H1 (cell line): ENCODE data around the gene NFKBIE. TPM values are rescaled to one million over a fixed set of nuclear protein-coding genes. Genes with fewer than 3 reads are reported as not detected.

ENCODE experiments used
- CTCF ChIA-PET: fragments of 300-600 bp; sonication (Branson Sonifier 250); formaldehyde crosslinking; loops from one replicate; lab custom pipeline; 2021; ENCODE audit not compliant: partially characterized antibody; lab: Charles Lee
- POLR2A ChIA-PET: fragments of 300-600 bp; sonication (Branson Sonifier 250); formaldehyde crosslinking; loops from one replicate; lab custom pipeline; 2021; ENCODE audit warnings: inconsistent platforms; ENCODE audit not compliant: partially characterized antibody; lab: Charles Lee
- DNase-seq, 2 experiments: peaks; one replicate each; pipeline versions ENCODE4 v3.0.0 to v3.0.0-alpha.2; 2010 to 2022; ENCODE audit warnings: low spot score in 2 of 2, low read depth in 1 of 2, mixed read lengths in 1 of 2
- FAIRE-seq: peaks from 2 replicates; lab custom pipeline; 2011; peaks lifted over from hg19 to GRCh38; lab: Jason Lieb, UNC
- H2AFZ ChIP-seq: 2 replicates; pipeline ENCODE4 v1.8.1; 2012; ENCODE audit warnings: low read length, inconsistent platforms
- H2AK5ac ChIP-seq: 2 replicates; pipeline ENCODE4 v1.6.1; 2013; ENCODE audit warnings: low read depth, low read length
- H2BK120ac ChIP-seq: replicated peaks from 2 replicates; pipeline ENCODE3; 2013; ENCODE audit warnings: low read depth, low read length, inconsistent platforms
- H2BK12ac ChIP-seq: 2 replicates; pipeline ENCODE4 v1.6.1; 2013; ENCODE audit warnings: low read depth, low read length
- H2BK15ac ChIP-seq: 2 replicates; pipeline ENCODE4 v1.6.1; 2013; ENCODE audit warnings: low read length
- H2BK20ac ChIP-seq: 2 replicates; pipeline ENCODE4 v1.6.1; 2013; ENCODE audit warnings: low read length
- H2BK5ac ChIP-seq: 2 replicates; pipeline ENCODE4 v1.6.1; 2013; ENCODE audit warnings: low read depth, low read length
- H3K14ac ChIP-seq: 2 replicates; pipeline ENCODE4 v1.6.1; 2013; ENCODE audit warnings: inconsistent platforms; ENCODE audit not compliant: insufficient read length
- H3K18ac ChIP-seq: 2 replicates; pipeline ENCODE4 v1.6.1; 2013; ENCODE audit warnings: low read length; ENCODE audit errors: extremely low read depth
- H3K23ac ChIP-seq: 2 replicates; pipeline ENCODE4 v1.6.1; 2013; ENCODE audit warnings: inconsistent platforms; ENCODE audit not compliant: insufficient read length
- H3K23me2 ChIP-seq: 2 replicates; pipeline ENCODE4 v1.6.1; 2013; ENCODE audit warnings: low read depth, low read length
- H3K27ac ChIP-seq: 2 replicates; pipeline ENCODE4 v1.6.1; 2011; ENCODE audit warnings: low read depth, low read length, inconsistent platforms
- H3K27me3 ChIP-seq, 4 experiments: replicated peaks in 1 of 4; 1 replicate in 1 of 4; 2 replicates in 3 of 4; pipeline versions ENCODE4 v1.6.1 to v1.8.1; 2011 to 2013; ENCODE audit warnings: low read length in 3 of 4, mild to moderate bottlenecking in 3 of 4, inconsistent platforms in 2 of 4, mixed read lengths in 2 of 4, moderate library complexity in 1 of 4; ENCODE audit not compliant: control insufficient read depth in 3 of 4, insufficient read depth in 3 of 4; ENCODE audit errors: extremely low read depth in 1 of 4
- H3K36me3 ChIP-seq, 4 experiments: 2 replicates each; pipeline versions ENCODE4 v1.6.1 to v1.8.1; 2011 to 2013; ENCODE audit warnings: mild to moderate bottlenecking in 4 of 4, low read length in 3 of 4, moderate library complexity in 2 of 4, control low read depth in 1 of 4, inconsistent platforms in 1 of 4; ENCODE audit not compliant: insufficient read depth in 4 of 4, control insufficient read depth in 2 of 4
- H3K4ac ChIP-seq: replicated peaks from 2 replicates; pipeline ENCODE3; 2013; ENCODE audit warnings: low read length, low read depth, mixed read lengths, inconsistent platforms; ENCODE audit not compliant: insufficient read length
- H3K4me1 ChIP-seq, 4 experiments: replicated peaks in 1 of 4; 1 replicate in 1 of 4; 2 replicates in 3 of 4; pipeline versions ENCODE4 v1.6.1 to v1.8.1; 2011 to 2013; ENCODE audit warnings: low read length in 3 of 4, inconsistent platforms in 2 of 4, mixed read lengths in 1 of 4; ENCODE audit not compliant: insufficient read depth in 4 of 4, control insufficient read depth in 3 of 4
- H3K4me2 ChIP-seq, 2 experiments: 2 replicates each; pipeline versions ENCODE4 v1.6.1 to v1.8.1; 2011 to 2013; ENCODE audit warnings: low read depth in 2 of 2, low read length in 2 of 2, control low read depth in 1 of 2, inconsistent platforms in 1 of 2, mild to moderate bottlenecking in 1 of 2; ENCODE audit not compliant: insufficient read depth in 1 of 2
- H3K4me3 ChIP-seq, 4 experiments: fragments of 200-600, 300-600 bp in 1 of 4; sonication (generic), shearing (Covaris generic), sonication (Bioruptor Twin) in 1 of 4; 2 replicates each; pipeline versions ENCODE4 v1.5.1 to v1.8.1; 2011 to 2016; ENCODE audit warnings: low read length in 4 of 4, low read depth in 3 of 4, control low read depth in 2 of 4, inconsistent platforms in 2 of 4, mild to moderate bottlenecking in 2 of 4, mixed read lengths in 1 of 4, moderate library complexity in 1 of 4; ENCODE audit not compliant: insufficient read depth in 2 of 4; ENCODE audit errors: extremely low read depth in 1 of 4
- H3K56ac ChIP-seq: replicated peaks from 2 replicates; pipeline ENCODE3; 2013; ENCODE audit warnings: low read depth, mild to moderate bottlenecking, mixed read lengths, low read length, inconsistent platforms; ENCODE audit not compliant: insufficient read length
- H3K79me1 ChIP-seq: 2 replicates; pipeline ENCODE4 v1.6.1; 2013; ENCODE audit warnings: low read depth, low read length, control low read depth
- H3K79me2 ChIP-seq, 2 experiments: 2 replicates each; pipeline versions ENCODE4 v1.6.1 to v1.8.1; 2012 to 2013; ENCODE audit warnings: low read length in 2 of 2, mild to moderate bottlenecking in 2 of 2, inconsistent platforms in 1 of 2; ENCODE audit not compliant: insufficient read depth in 2 of 2, control insufficient read depth in 1 of 2
- H3K9ac ChIP-seq, 4 experiments: replicated peaks in 1 of 4; 1 replicate in 1 of 4; 2 replicates in 3 of 4; pipeline versions ENCODE4 v1.6.1 to v1.8.1; 2011 to 2013; ENCODE audit warnings: low read depth in 3 of 4, low read length in 3 of 4, control low read depth in 2 of 4, mild to moderate bottlenecking in 2 of 4, moderate library complexity in 2 of 4, inconsistent platforms in 1 of 4; ENCODE audit errors: extremely low read depth in 1 of 4
- H3K9me3 ChIP-seq, 2 experiments: 2 replicates each; pipeline versions ENCODE4 v1.6.1 to v1.8.1; 2012 to 2013; ENCODE audit warnings: mild to moderate bottlenecking in 2 of 2, moderate library complexity in 2 of 2, control low read depth in 1 of 2, inconsistent platforms in 1 of 2, low read depth in 1 of 2, low read length in 1 of 2, mixed read lengths in 1 of 2; ENCODE audit not compliant: insufficient read depth in 2 of 2
- H4K20me1 ChIP-seq, 2 experiments: replicated peaks in 1 of 2; 2 replicates each; pipeline versions ENCODE3 to v1.8.1; 2011 to 2013; ENCODE audit warnings: inconsistent platforms in 2 of 2, low read length in 2 of 2, mild to moderate bottlenecking in 1 of 2; ENCODE audit not compliant: insufficient read depth in 2 of 2, control insufficient read depth in 1 of 2
- H4K5ac ChIP-seq: 2 replicates; pipeline ENCODE4 v1.6.1; 2013; ENCODE audit warnings: low read length, low read depth, mixed read lengths, inconsistent platforms; ENCODE audit not compliant: insufficient read length
- H4K8ac ChIP-seq: 2 replicates; pipeline ENCODE4 v1.8.0; 2013; ENCODE audit warnings: mild to moderate bottlenecking, moderate library complexity, low read length, inconsistent platforms; ENCODE audit not compliant: insufficient read depth; ENCODE audit errors: extremely low read depth
- H4K91ac ChIP-seq: replicated peaks from 2 replicates; pipeline ENCODE3; 2013; ENCODE audit warnings: low read length, mixed read lengths, inconsistent platforms; ENCODE audit not compliant: insufficient read length
- BACH1 ChIP-seq: IDR thresholded peaks from 2 replicates; pipeline ENCODE4 v1.6.1; 2012; ENCODE audit warnings: low read length, improper control_type of control experiment
- EZH2 ChIP-seq: fragments of 200-600 bp; sonication (generic); IDR thresholded peaks from 2 replicates; pipeline ENCODE4 v1.7.1; 2012; ENCODE audit warnings: low read depth, mild to moderate bottlenecking, moderate library complexity, low read length, inconsistent platforms; ENCODE audit not compliant: severe bottlenecking
- POU5F1 ChIP-seq: IDR thresholded peaks from 2 replicates; pipeline ENCODE4 v1.6.1; 2011; ENCODE audit warnings: low read depth, mild to moderate bottlenecking, low read length, moderate library complexity
- RNF2 ChIP-seq: fragments of 200-900, 300-1000 bp; sonication (generic); IDR thresholded peaks from 2 replicates; pipeline ENCODE4 v1.7.1; 2016; ENCODE audit warnings: borderline replicate concordance, low read depth, mild to moderate bottlenecking, antibody characterized with exemption, low read length; ENCODE audit not compliant: poor library complexity, severe bottlenecking; ENCODE audit errors: missing control alignments
- SIRT6 ChIP-seq: IDR thresholded peaks from one replicate; pipeline ENCODE4 v1.7.1; 2012; ENCODE audit warnings: low read length, inconsistent platforms
- SUZ12 ChIP-seq: fragments of 200-600 bp; sonication (generic); IDR thresholded peaks from 2 replicates; pipeline ENCODE4 v1.6.1; 2012; ENCODE audit warnings: mild to moderate bottlenecking, inconsistent platforms, low read length, moderate library complexity, mixed read lengths
- WGBS, 2 experiments: shearing (Covaris generic) in 1 of 2; methylation state at CpG; one replicate each; pipeline versions ENCODE4 v1.1.6 to v1.1.7; 2013 to 2015; ENCODE audit warnings: low lambda C conversion rate in 2 of 2, mixed read lengths in 2 of 2, inconsistent platforms in 1 of 2, low coverage in 1 of 2, missing lambda C conversion rate in 1 of 2; ENCODE audit not compliant: insufficient replicate concordance in 2 of 2, insufficient coverage in 1 of 2, insufficient read length in 1 of 2; ENCODE audit errors: extremely low coverage in 1 of 2, missing lambda C conversion rate in 1 of 2; 5-methylcytosine and 5-hydroxymethylcytosine counted together
- polyA plus RNA-seq, 7 experiments: library from polyadenylated mRNA; depleted of rRNA in 3 of 7; stranded (reverse) in 5 of 7; unstranded in 2 of 7; fragments of >200 nt in 5 of 7; fragments of 200-250 nt in 2 of 7; gene quantifications; 1 replicate in 5 of 7; 2 replicates in 1 of 7; 4 replicates in 1 of 7; pipeline versions ENCODE4 v1.2.1 to v1.2.3, GENCODE V29; 2011 to 2013; ENCODE audit warnings: missing spikeins in 2 of 7, mixed read lengths in 2 of 7
- total RNA-seq: library from RNA; stranded (reverse); fragmentation: NEBNext Ultra II Directional; extraction: Animal tissue kit (Norgen Biotek cat#: 25700); gene quantifications from 2 replicates; pipeline ENCODE4 v1.2.1, GENCODE V29; 2021

Gene NFKBIE
- total and polyA plus RNA-seq, 2 of the 8 experiments (the other 6 are each of a cell fraction or from before 2014, with no cell fraction given) = 13.5 to 19.2 TPM

- H3K23me2 ChIP-seq = peaks cover 14% of the 10 kb centered on the region
- H3K14ac ChIP-seq = no peak overlapping the region
- no peak overlapping the region for H2BK120ac ChIP-seq
- no peaks in the 10 kb centered on the region for H3K79me1 ChIP-seq
- no peaks in the 10 kb centered on the region for H3K9me3 ChIP-seq
- ChIA-PET POLR2A (interaction anchor here (1.0 to 10.4 kb wide), 11 partner anchors 6 to 53 kb away, joined by 3 to 102 read pairs (median 5); partner anchors contain the start of genes AARS2, SLC35B2 and TMEM151B), CTCF (interaction anchor here (0.7 to 13.9 kb wide), 8 partner anchors 9 to 59 kb away, joined by 4 to 330 read pairs (median 8); partner anchors contain the start of genes AARS2, NFKBIE and TMEM151B)
- no peak overlapping the region for H3K56ac ChIP-seq
- no peak overlapping the region for H3K18ac ChIP-seq
- 89% methylated on average over 7 of the region's 8 CpGs; no CpG with 5 or more reads in 1 of the 2 experiments for WGBS, 2 experiments
- H3K4me3 ChIP-seq = no peak overlapping the region
- no peak overlapping the region for H4K5ac ChIP-seq
- no peak overlapping the region for H3K9ac ChIP-seq
- no peak overlapping the region for H2AFZ ChIP-seq
- peaks cover 2 to 3% of the 10 kb centered on the region in 2 experiments for H4K20me1 ChIP-seq
- no peaks in the 10 kb centered on the region for H3K79me2 ChIP-seq
- no peak for FAIRE-seq
- no peak overlapping the region for H2BK20ac ChIP-seq
- no peak overlapping the region for H2BK5ac ChIP-seq
- H2BK15ac ChIP-seq = no peak overlapping the region
- H3K36me3 ChIP-seq = peaks cover 19 to 52% (median 37%) of the 10 kb centered on the region in 4 experiments
- H4K91ac ChIP-seq = no peak overlapping the region
- H3K23ac ChIP-seq = no peak overlapping the region
- H3K4me2 ChIP-seq = no peak overlapping the region
- H3K27me3 ChIP-seq = peaks cover 0 to 12% (median 6%) of the 10 kb centered on the region in 4 experiments; a peak in 6 of 7 replicates
- DNase-seq = no peak
- no peak overlapping the region for H2BK12ac ChIP-seq
- peaks cover 0 to 9% (median 4%) of the 10 kb centered on the region in 4 experiments; a peak in 4 of 7 replicates for H3K4me1 ChIP-seq
- no peak overlapping the region for H2AK5ac ChIP-seq
- H3K27ac ChIP-seq = no peak overlapping the region
- no peak overlapping the region for H4K8ac ChIP-seq
- H3K4ac ChIP-seq = no peak overlapping the region
- TF ChIP-seq POU5F1 = no peak
- no peak for TF ChIP-seq RNF2
- TF ChIP-seq BACH1 = no peak
- TF ChIP-seq EZH2 = no peak
- TF ChIP-seq SUZ12 = no peak
- no peak for TF ChIP-seq SIRT6
Observed at GRCh38 chr6:44301106-44301505, 35.8 kb upstream of the NFKBIE start.
